GM19239 (cell line): Measurements from ENCODE around the gene GRIP1.

Experiments
- DNase-seq: peaks from one replicate; pipeline ENCODE4 v3.0.0; 2011; ENCODE audit warnings: low spot score; ENCODE audit not compliant: insufficient read length
- FAIRE-seq: peaks from 2 replicates; lab custom pipeline; 2011; peaks lifted over from hg19 to GRCh38; lab: Jason Lieb, UNC

Gene GRIP1

GRCh38 chr12:66693901-66694513 is 15.1 kb upstream of the GRIP1 start:
- peak; percentile 80 for FAIRE-seq
- DNase-seq: peak; percentile 12

GRCh38 chr12:66692986-66693385 is 14.1 kb upstream of the GRIP1 start:
- no peak for DNase-seq
- no peak for FAIRE-seq

DNA sequence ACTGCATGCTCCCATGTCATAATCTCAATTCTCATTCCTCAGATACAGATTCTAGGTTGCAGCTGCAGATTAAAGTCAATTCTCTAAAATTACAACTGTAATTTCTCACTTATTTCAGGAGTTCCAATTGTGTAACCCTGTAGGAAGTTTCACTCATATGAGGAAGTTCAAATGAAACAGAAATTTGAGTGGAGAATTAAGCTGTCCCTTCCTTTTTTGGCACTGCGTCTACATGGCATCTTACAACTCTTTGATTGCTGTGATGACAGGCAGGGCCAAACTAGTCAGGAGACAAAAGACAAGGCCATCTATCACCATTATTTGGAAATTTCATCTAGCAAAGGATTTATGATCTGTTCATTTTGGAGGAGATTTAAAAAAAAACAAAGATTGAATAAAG is 13.3 kb upstream of the GRIP1 start:
- DNase-seq: no peak
- FAIRE-seq: no peak

GRCh38 chr12:66688846-66689439 is 10.1 kb upstream of the GRIP1 start:
- no peak for FAIRE-seq
- peak; percentile 1 for DNase-seq

DNA sequence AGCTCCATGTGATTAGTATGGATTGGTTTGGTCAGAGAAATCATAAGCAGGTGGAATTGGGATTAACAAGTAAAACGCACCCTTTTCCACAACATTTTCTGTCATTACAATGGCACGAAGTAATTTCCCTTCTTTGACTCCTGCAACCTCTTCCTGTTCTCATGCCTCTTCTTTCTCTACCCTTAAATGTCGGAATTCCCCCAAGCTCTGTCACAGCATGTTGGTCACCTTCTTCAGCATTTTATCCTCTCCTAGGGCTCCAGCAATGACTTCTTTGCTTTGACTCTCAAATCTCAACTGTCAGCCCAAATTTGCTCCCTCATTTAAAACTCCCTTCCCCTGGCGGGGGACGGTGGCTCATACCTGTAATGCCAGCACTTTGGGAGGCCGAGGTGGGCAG is 5.3 kb upstream of the GRIP1 start:
- no peak for DNase-seq

DNA sequence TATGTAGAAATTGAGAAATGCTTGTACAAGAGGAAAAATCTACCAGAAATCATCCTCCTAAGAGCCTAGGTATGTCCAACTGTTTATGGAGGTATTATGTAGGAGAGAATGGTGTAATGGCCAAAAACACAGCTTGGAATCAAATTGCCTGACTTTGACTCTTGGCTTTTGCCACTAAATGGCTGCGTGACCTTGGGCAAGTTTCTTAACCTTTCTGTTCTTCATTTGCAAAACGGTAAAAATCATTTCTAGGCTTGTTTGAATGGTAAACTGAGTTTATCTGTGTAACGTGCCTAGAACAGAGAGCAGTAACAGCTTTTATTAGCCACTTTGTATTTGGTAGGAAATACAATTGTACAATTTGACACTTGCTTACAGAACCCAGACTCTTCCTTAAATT is 4.9 kb upstream of the GRIP1 start:
- FAIRE-seq: no peak
- no peak for DNase-seq

More for the DNA sequence above, 5.3 kb upstream of the GRIP1 start:
- FAIRE-seq: no peak

GRCh38 chr12:66683073-66683472 is 4.2 kb upstream of the GRIP1 start:
- FAIRE-seq (no peak), DNase-seq (no peak)

DNA sequence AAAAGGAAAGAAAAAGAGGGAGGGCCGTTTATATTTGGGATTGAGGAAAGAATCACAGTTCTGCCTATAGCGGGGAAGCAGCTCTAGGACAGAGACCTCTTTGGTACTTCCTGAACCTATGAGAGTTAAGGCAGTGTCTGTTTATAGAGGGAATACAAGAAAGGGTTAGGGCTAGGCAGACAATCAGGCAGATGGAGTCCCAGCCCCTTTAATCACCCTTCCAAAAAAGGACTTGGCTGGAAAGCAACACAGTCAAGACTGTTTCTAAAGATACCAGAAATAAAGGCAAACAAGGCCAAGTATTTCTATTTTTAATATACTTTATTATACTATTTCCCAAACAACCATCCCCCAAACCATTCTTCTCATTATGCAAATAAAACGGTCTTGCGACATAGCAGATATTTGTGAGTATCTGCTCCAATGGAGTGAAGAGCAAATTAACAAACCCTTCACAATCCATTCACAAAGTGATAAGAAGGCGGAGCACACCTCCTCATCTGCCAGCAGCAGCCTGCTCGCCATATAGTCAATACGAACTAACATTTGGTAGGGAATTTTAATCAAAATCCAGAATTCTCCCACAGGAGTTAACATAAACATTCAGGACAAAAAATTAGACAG is 697 bp upstream of the GRIP1 start:
- FAIRE-seq: no peak
- no peak for DNase-seq

DNA sequence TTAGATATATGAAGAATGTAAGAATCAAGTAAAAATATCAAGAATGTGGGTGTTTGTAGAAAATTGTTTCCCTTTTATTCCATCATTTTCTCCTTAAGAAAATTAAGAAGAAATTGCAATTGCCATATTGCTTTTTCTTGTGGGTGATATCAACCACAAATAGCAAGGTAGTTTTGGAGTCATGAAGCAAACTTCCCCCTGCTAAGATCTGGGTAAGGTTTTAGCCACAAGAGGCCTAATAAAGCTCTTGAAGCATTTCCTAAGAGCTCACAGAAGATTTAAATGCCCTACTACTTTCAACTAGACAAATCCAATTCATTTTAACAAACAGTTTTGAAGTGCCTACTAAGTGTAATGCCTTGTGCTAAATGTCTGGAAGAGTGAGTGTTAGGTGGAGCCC is 2.6 kb downstream of the GRIP1 start:
- FAIRE-seq (no peak), DNase-seq (no peak)

DNA sequence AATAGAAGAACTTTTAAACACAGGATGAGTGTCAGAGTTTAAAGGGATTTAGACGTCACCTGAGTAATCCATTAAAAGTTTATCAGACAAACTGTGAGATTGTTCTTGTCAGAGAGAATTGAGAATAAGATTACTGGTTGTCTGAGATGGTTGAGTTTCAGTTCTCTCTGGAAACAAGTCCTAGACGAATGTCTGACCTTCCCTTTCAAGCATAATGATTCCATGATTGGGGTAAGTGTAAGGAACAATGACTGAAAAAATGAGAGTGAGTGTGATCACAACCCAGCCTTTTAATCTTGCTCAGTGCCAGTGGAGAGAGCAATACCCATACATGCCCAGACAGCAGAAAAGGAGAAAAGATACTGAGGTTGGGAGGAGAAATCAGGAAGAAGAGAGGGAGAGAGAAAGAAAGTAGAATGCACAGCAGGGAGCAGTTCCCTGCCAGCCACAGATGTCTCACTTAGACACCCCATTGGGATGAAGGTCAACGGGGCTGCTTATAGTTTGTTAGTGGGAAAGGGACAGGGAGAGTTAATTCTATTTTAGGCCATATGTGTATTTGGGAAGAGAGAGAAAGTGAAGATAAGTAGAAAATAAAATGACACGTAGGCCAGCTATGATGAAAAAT is 4.3 kb downstream of the GRIP1 start:
- DNase-seq (no peak), FAIRE-seq (no peak)

DNA sequence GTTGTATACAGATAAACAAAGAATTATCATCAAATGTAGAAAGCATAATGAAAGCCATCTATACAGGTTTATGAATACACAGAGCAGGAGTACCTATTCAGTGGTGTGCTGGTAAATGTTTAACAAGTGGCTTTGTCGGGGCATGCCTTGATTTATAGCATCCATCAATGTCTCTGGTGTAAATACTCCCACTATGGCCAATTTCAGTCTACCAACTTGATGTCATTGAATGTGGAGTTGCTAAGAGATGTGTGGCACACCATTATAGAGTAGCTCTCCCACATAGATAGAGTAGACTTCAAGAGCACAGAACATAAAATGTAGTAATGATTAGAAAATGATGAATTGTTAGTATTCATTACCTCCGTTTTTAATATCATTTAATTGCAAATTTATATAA is 9.3 kb downstream of the GRIP1 start:
- DNase-seq: no peak
- FAIRE-seq: no peak

GRCh38 chr12:66668311-66668710 is 10.6 kb downstream of the GRIP1 start:
- FAIRE-seq (no peak), DNase-seq (no peak)

GRCh38 chr12:66667906-66668305 is 11.0 kb downstream of the GRIP1 start:
- DNase-seq (no peak), FAIRE-seq (no peak)

DNA sequence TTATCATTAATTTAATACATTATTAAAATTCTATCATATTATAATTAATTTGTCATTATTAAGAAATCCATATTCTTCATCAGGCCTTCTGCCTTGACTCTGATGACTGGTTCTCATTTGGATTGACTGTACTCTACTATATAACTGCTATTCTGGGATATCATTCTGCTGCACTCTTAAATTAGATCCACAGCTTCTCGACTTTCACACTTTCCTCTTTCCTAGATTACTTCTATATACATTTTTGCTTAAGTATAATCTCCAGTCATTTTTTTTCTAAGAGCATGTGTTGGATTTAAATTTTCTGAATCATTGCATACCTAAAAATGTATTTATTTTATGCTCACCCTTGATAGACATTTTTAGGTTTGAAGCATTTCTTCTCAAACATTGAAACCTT is 12.4 kb downstream of the GRIP1 start:
- DNase-seq (no peak), FAIRE-seq (no peak)

- FAIRE-seq (no peak), DNase-seq (no peak)
These were observed 13.4 kb downstream of the GRIP1 start for GRCh38 chr12:66665435-66665985.

GRCh38 chr12:66664076-66664475 is 14.8 kb downstream of the GRIP1 start:
- FAIRE-seq: no peak

GRCh38 chr12:66663611-66664010 is 15.3 kb downstream of the GRIP1 start:
- DNase-seq: no peak

More at GRCh38 chr12:66664076-66664475, 14.8 kb downstream of the GRIP1 start:
- DNase-seq: no peak

DNA sequence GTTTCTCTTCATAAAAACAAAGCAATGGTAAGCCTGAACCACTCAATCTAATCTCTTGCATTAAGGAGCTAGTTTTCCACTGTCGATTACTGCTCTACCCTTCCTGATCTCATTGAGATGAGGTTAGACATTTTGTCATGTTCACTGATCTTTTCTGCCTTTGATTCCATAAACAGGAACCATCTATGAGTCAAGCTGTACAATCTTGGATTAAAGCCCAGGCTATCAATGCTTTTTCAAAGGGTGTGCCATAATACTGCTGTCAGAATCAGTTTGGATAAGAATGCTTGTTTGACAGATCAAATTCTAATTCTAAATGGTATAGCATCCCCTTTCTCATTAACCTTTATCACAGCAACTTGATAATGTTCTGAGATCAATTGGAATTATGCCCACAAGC is 16.1 kb downstream of the GRIP1 start:
- FAIRE-seq (no peak), DNase-seq (no peak)

More at GRCh38 chr12:66663611-66664010, 15.3 kb downstream of the GRIP1 start:
- FAIRE-seq: no peak

DNA sequence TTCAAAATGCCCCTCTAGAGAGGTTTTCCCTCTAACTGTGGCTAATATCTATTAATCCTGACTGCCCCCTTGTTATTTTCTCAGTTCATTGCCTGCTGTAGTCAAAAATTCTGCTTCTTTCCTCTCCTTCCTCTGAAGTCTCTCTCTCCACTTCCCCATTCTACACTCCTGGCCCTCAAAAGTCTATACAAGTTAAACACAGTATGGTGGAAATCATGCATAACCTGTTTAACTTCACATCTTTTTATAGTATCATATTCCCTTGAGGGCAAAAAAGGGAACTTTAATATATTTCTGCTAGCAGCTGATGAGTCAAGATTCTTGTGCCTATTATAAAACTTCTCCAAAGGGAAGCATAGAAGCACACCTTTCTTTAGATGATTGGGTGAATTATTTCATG is 16.7 kb downstream of the GRIP1 start:
- DNase-seq (no peak), FAIRE-seq (no peak)

DNA sequence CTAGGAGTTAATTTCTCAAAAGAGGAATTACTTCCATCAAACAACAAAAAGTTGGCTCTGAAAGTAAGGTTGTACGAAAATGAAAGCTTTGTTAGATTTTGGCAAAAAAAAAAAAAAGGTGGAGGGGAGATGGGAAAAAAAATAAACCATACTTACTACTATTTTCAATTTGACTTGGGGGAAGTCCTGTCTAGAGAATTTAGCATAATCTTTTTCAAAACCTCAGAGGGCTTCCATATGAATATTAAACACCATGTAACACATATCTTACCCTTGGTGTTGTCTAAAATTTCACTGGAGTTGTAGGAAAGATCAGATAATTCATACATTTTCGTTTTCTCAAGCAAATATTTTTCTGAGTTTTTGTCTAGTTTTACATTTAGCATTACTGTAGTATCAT is 17.5 kb downstream of the GRIP1 start:
- DNase-seq (no peak), FAIRE-seq (no peak)

DNA sequence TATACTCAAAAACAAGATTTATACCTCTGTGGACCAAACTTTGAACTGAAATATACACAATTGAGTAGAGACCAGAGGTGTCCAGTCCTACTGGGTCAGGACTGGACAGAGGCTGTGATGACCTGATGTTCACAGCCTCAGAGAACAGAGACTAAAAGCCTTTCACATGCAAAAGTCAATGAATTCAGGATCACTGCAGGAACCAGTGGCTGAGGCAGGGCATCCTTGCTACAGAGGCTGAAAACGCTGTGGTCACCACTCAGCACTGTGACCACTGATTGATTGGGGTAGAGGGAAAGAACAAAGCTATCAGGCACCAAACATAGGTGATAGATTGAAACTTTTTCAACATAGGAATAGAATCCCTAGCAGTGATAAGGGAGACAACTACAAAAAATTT is 25.1 kb downstream of the GRIP1 start:
- DNase-seq (no peak), FAIRE-seq (no peak)
